BJ (cell line): ENCODE results near the gene VASP. TPM values are rescaled to one million over a fixed set of nuclear protein-coding genes. Genes with fewer than 3 reads are reported as not detected.

ENCODE experiments used
- CTCF ChIA-PET: fragments of 350-600 bp; formaldehyde crosslinking; extraction: SDS; loops from one replicate; lab custom pipeline; 2021; ENCODE audit warnings: antibody characterized with exemption, inconsistent platforms; lab: Yijun Ruan, JAX
- POLR2A ChIA-PET: fragments of 300-600 bp; sonication (Branson Sonifier 250); formaldehyde crosslinking; extraction: SDS; loops from one replicate; lab custom pipeline; 2021; ENCODE audit warnings: antibody characterized with exemption; lab: Charles Lee
- DNase-seq: peaks from one replicate; pipeline ENCODE4 v3.0.0-alpha.2; 2011; ENCODE audit warnings: low read depth
- H3K27me3 ChIP-seq: 2 replicates; pipeline ENCODE4 v1.6.0; 2011; ENCODE audit warnings: low read length; ENCODE audit not compliant: control insufficient read depth, insufficient read depth
- H3K36me3 ChIP-seq: 2 replicates; pipeline ENCODE4 v1.5.1; 2011; ENCODE audit warnings: low read length; ENCODE audit not compliant: control insufficient read depth, insufficient read depth
- H3K4me3 ChIP-seq: 2 replicates; pipeline ENCODE4 v1.5.1; 2011; ENCODE audit warnings: low read depth, mild to moderate bottlenecking, control low read depth, low read length
- CTCF ChIP-seq: IDR thresholded peaks from 2 replicates; pipeline ENCODE4 v1.5.1; 2011; ENCODE audit warnings: low read depth, mild to moderate bottlenecking, control low read depth, inconsistent platforms, low read length, moderate library complexity; ENCODE audit not compliant: insufficient read depth
- polyA minus RNA-seq: library from RNA; depleted of rRNA, polyadenylated mRNA; stranded (reverse); fragments of >200 nt; gene quantifications from 2 replicates; pipeline ENCODE4 v1.2.3, GENCODE V29; 2011; rRNA and poly(A)+ RNA removed
- polyA plus RNA-seq: library from polyadenylated mRNA; depleted of rRNA; stranded (reverse); fragments of >200 nt; gene quantifications from 2 replicates; pipeline ENCODE4 v1.2.3, GENCODE V29; 2011; rRNA removed

Gene VASP
- polyA plus RNA-seq (110 and 117 TPM in 2 replicates), polyA minus RNA-seq (119 and 157 TPM in 2 replicates)

GRCh38 chr19:45506989-45507871, at the start of gene VASP:
Gene VASP (plus strand): TSS chr19:45507479. CDS start chr19:45507772, 293 bp downstream.
- CTCF ChIA-PET, result interaction anchor here (0.6 to 1.9 kb wide), 4 partner anchors 22 to 187 kb away, joined by 3 to 9 read pairs (median 6); no protein-coding TSS in a partner anchor

GRCh38 chr19:45457776-45458175, 49.5 kb upstream of the VASP start:
- Histone ChIP-seq H3K27me3 (no peaks in the 10 kb centered on the region), H3K36me3 (no peaks in the 10 kb centered on the region), H3K4me3 (no peak overlapping the region)
- CTCF ChIA-PET, result interaction anchor here (1.1 to 1.2 kb wide), 2 partner anchors 18 to 28 kb away, joined by 3 to 6 read pairs; no protein-coding TSS in a partner anchor
- no peak for DNase-seq
- POLR2A ChIA-PET, result no interaction called here
- no peak for TF ChIP-seq CTCF

More at GRCh38 chr19:45506989-45507871, at the start of gene VASP:
- TF ChIP-seq CTCF, result no peak
- Histone ChIP-seq H3K4me3 (peak within 1 kb of the TSS; percentile 59), H3K36me3 (no peaks in the 10 kb centered on the region), H3K27me3 (no peaks in the 10 kb centered on the region)
- POLR2A ChIA-PET, result interaction anchor here (0.6 kb wide), 2 partner anchors 139 to 161 kb away, joined by 6 to 10 read pairs; partner anchors contain the start of gene GIPR
- DNase-seq, result no peak

- CTCF ChIA-PET, result interaction anchor here (0.7 to 1.7 kb wide), 3 partner anchors 18 to 24 kb away, joined by 3 to 7 read pairs (median 4); no protein-coding TSS in a partner anchor
- H3K36me3 ChIP-seq, result no peaks in the 10 kb centered on the region
- no peak for TF ChIP-seq CTCF
- no peak overlapping the region for H3K4me3 ChIP-seq
- no peak for DNase-seq
- POLR2A ChIA-PET, result no interaction called here
- H3K27me3 ChIP-seq, result no peaks in the 10 kb centered on the region
These were observed 46.4 kb upstream of the VASP start for GRCh38 chr19:45460807-45461347.

GRCh38 chr19:45462174-45462573, 45.1 kb upstream of the VASP start:
- CTCF ChIA-PET, result interaction anchor here (0.6 to 2.4 kb wide), 7 partner anchors 11 to 230 kb away, joined by 3 to 12 read pairs (median 4); partner anchors contain the start of gene QPCTL

More at GRCh38 chr19:45462174-45462573, 45.1 kb upstream of the VASP start:
- H3K36me3 ChIP-seq, result no peaks in the 10 kb centered on the region
- POLR2A ChIA-PET, result no interaction called here
- TF ChIP-seq CTCF, result no peak
- DNase-seq, result no peak
- no peaks in the 10 kb centered on the region for H3K27me3 ChIP-seq
- no peak overlapping the region for H3K4me3 ChIP-seq
